C4-2B (cell line): ENCODE measurements around the gene TULP4.

ENCODE experiments used
- CTCF ChIP-seq: fragments of 450-650 bp; conservative IDR thresholded peaks from 2 replicates; pipeline ENCODE4 v1.5.1; 2017; ENCODE audit warnings: mild to moderate bottlenecking
- ZFX ChIP-seq: fragments of 450-650 bp; IDR thresholded peaks from 2 replicates; pipeline ENCODE4 v1.6.1; 2017

DNA sequence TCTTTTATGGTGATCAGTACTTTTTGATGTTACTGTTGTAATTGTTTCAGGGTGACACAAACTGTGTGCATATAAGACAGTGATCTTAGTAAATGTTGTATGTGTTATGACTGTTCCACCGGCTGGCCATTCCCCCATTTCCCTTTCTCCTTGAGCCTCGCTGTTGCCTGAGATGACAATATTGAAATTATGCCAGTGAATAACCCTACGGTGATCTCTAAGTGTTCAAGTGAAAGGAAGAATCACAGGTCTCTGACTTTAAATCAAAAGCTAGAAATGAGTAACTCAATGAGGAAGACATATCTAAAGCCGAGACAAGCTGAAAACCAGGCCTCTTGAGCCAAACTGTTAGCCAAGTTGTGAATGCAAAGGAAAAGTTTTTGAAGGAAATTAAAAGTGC lies 32.3 kb downstream of the TULP4 start:
- TF ChIP-seq CTCF (no peak), ZFX (no peak)
